ENCODE measurements around the gene TRIM8. TPM values are rescaled to one million over a fixed set of nuclear protein-coding genes. Genes with fewer than 3 reads are reported as not detected.

The TRIM8 gene
- total and polyA plus RNA-seq, 2 of the 8 experiments (the other 6 are each of a cell fraction or from before 2014, with no cell fraction given), result 24.9 to 38.8 TPM

GRCh38 chr10:102641880-102642735 is 2.2 kb upstream of the TRIM8 start (continued):
- no peak for TF ChIP-seq CHD7 (IDR thresholded peaks at IDR 0.05; ENCODE audit: insufficient replicate concordance, low read length)
- peak; percentile 52 for TF ChIP-seq BACH1 (IDR thresholded peaks at IDR 0.05; ENCODE audit: low read length)
- peak; percentile 37; the same call in 1 of the 2 replicates for TF ChIP-seq PHF8 (conservative IDR thresholded peaks at IDR 0.05; ENCODE audit: low read depth, low read length)
- no peak for TF ChIP-seq SAP30 (IDR thresholded peaks at IDR 0.05; ENCODE audit: insufficient read depth, insufficient replicate concordance, low read length)
- TF ChIP-seq USF2 (IDR thresholded peaks at IDR 0.05; ENCODE audit: low read length), result peak; percentile 82
- peak; percentile 88; the same call in 1 of the 2 replicates for TF ChIP-seq SP1 (IDR thresholded peaks at IDR 0.05; ENCODE audit: low read depth, low read length)
- peak; percentile 12; the same call in 1 of the 2 replicates for TF ChIP-seq POLR2AphosphoS5 (IDR thresholded peaks at IDR 0.05; ENCODE audit: low read depth, low read length)
- peak; percentile 82 for TF ChIP-seq ASH2L (IDR thresholded peaks at IDR 0.05; ENCODE audit: low read length)
- TF ChIP-seq TAF1 (IDR thresholded peaks at IDR 0.05; ENCODE audit: low read depth, low read length), result peak; percentile 56; the same call in 1 of the 2 replicates
